ENCODE measurements around the gene DGAT2.

The DGAT2 gene

DNA sequence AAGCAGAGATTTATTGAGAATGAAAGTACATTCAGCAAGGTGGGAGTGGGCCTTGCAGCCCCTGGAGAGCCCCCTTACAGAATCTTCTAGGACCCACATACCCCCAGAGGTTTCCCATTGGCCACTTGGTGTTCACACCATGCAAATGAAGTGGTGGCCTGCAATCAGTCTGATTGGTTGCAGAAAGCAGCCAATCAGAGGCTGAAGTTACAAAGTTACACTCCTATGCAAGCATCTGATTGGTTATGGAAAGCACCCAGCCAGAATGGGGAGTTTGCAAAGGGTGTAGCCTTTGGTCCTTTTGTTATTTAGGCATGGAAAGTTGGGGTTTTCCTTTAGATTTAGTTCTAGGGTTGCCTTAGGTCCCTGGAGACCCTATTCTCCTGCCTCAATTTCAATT, 81.3 kb downstream of the DGAT2 start:
- H3K4me3 Mint-ChIP-seq: no peak overlapping the region
- no peak for DNase-seq
- peak overlapping the region; percentile 2 for H3K27ac Mint-ChIP-seq
- TF ChIP-seq, protein P1, sequence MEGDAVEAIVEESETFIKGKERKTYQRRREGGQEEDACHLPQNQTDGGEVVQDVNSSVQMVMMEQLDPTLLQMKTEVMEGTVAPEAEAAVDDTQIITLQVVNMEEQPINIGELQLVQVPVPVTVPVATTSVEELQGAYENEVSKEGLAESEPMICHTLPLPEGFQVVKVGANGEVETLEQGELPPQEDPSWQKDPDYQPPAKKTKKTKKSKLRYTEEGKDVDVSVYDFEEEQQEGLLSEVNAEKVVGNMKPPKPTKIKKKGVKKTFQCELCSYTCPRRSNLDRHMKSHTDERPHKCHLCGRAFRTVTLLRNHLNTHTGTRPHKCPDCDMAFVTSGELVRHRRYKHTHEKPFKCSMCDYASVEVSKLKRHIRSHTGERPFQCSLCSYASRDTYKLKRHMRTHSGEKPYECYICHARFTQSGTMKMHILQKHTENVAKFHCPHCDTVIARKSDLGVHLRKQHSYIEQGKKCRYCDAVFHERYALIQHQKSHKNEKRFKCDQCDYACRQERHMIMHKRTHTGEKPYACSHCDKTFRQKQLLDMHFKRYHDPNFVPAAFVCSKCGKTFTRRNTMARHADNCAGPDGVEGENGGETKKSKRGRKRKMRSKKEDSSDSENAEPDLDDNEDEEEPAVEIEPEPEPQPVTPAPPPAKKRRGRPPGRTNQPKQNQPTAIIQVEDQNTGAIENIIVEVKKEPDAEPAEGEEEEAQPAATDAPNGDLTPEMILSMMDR (IDR thresholded peaks at IDR 0.05): no peak
- H3K36me3 Mint-ChIP-seq (ENCODE audit: low read depth): peaks cover 28% of the 10 kb centered on the region
- H3K4me1 Mint-ChIP-seq: no peaks in the 10 kb centered on the region
- H3K9me3 Mint-ChIP-seq: peaks cover 11% of the 10 kb centered on the region
- no peaks in the 10 kb centered on the region for H3K27me3 Mint-ChIP-seq (ENCODE audit: low read depth, poor library complexity)

DNA sequence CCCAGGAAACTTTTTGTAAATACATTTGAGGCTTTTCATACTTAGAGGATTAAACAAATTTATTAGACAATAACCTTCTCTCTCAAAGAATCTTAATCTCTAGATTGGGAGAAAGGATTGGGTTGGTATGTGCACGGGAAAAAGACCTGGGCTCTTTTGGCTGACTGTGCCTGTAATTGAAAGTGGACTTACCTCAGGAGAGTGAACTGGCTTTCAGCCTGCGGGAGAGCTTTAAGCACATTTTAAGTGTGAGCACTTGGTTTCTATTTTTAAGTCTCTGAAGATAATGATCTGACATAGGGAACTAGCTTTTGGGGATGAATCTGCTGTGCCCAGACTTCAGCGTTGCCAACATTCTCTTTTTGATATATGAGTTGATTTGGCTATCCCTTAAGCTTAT, 82.2 kb downstream of the DGAT2 start:
- Mint-ChIP-seq H3K27ac (no peak overlapping the region), H3K9me3 (peaks cover 5% of the 10 kb centered on the region), H3K36me3 (ENCODE audit: low read depth) (peaks cover 27% of the 10 kb centered on the region), H3K4me1 (no peaks in the 10 kb centered on the region), H3K4me3 (no peak overlapping the region), H3K27me3 (ENCODE audit: low read depth, poor library complexity) (no peaks in the 10 kb centered on the region)
- TF ChIP-seq, protein P1 (IDR thresholded peaks at IDR 0.05): no peak
- DNase-seq: no peak

Measured in nephron progenitor cell (in vitro differentiated cells).